OCI-LY3 (cell line): Measurements from ENCODE around the gene LRIT3.

Source experiments
- CTCF ChIP-seq: fragments of 200-600, 300-600 bp; sonication (generic); IDR thresholded peaks from 2 replicates; pipeline ENCODE4 v1.5.1; 2014; ENCODE audit warnings: antibody characterized with exemption, low read length, low read depth
- EZH2phosphoT487 ChIP-seq: fragments of 200-600 bp; shearing (Covaris generic); IDR thresholded peaks from 2 replicates; pipeline ENCODE4 v1.6.1; 2018; ENCODE audit warnings: antibody characterized with exemption, mixed run types, low read depth

DNA sequence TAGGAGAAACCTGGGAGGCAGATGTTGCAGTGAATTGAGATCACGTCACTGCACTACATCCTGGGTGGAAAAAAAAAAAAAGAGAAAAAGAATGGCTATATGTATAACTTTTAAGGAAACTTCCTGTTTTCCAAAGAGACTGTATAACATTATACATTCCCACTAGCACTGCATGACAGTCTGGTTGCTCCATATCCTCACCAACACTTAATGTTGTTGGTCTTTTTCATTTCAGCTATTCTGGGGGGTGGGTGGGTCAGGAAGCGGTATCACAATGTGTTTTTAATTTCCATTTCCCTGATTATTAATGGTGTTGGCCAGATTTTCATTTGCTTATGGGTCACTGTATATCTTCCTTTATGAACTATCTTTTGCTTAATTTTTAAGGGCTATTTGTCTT, 13.4 kb downstream of the LRIT3 start:
- TF ChIP-seq CTCF, result no peak
- TF ChIP-seq EZH2phosphoT487, result no peak
